GM18502 (cell line): ENCODE measurements around the gene KLLN.
"Not testable (repeated sequence)": the region's sequence is repeated elsewhere in the genome, so short reads cannot be mapped to it uniquely, and the experiment has no call there.

ENCODE experiments used
- ATAC-seq: cut with Tn5 transposase; IDR thresholded peaks from one replicate; pipeline ENCODE4 v1.9.1; 2021; ENCODE audit warnings: mild to moderate bottlenecking; ENCODE audit not compliant: unreplicated experiment, poor library complexity

Gene KLLN, protein sequence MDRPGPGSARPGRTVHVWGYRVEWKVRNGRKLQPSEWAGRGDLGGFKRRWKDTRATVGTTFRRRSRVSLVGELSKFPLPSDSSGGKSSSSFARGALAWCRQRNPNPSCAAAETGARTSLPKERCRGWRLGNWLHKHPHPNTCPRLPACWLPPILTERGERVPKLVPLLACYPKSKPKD

DNA sequence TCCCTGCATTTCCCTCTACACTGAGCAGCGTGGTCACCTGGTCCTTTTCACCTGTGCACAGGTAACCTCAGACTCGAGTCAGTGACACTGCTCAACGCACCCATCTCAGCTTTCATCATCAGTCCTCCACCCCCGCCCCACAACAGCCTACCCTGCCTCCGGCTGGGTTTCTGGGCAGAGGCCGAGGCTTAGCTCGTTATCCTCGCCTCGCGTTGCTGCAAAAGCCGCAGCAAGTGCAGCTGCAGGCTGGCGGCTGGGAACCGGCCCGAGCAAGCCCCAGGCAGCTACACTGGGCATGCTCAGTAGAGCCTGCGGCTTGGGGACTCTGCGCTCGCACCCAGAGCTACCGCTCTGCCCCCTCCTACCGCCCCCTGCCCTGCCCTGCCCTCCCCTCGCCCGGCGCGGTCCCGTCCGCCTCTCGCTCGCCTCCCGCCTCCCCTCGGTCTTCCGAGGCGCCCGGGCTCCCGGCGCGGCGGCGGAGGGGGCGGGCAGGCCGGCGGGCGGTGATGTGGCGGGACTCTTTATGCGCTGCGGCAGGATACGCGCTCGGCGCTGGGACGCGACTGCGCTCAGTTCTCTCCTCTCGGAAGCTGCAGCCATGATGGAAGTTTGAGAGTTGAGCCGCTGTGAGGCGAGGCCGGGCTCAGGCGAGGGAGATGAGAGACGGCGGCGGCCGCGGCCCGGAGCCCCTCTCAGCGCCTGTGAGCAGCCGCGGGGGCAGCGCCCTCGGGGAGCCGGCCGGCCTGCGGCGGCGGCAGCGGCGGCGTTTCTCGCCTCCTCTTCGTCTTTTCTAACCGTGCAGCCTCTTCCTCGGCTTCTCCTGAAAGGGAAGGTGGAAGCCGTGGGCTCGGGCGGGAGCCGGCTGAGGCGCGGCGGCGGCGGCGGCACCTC is at the start of gene KLLN, which contains the start of gene PTEN:
KLLN (minus strand) TSS at position 481 of the 891 bp plus-strand sequence. CDS start 1,046 bp downstream, outside the sequence.
PTEN (plus strand) TSS at position 573 of the 891 bp plus-strand sequence. CDS start 845 bp downstream, outside the sequence.
- ATAC-seq, result peak; percentile 42

DNA sequence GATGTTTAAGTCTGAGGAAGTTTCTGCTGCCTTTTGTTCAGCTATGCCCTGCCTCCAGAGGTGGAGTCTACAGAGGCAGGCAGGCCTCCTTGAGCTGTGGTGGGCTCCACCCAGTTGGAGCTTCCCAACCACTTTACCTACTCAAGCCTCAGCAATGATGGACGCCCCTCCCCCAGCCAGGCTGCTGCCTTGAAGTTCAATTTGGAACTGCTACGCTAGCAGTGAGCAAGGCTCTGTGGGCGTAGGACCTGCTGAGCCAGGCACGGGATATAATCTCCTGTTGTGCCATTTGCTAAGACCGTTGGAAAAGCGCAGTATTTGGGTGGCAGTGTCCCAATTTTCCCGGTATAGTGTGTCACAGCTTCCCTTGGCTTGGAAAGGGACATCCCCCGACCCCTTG is 40.1 kb upstream of the KLLN start:
- not testable (repeated sequence) for ATAC-seq

DNA sequence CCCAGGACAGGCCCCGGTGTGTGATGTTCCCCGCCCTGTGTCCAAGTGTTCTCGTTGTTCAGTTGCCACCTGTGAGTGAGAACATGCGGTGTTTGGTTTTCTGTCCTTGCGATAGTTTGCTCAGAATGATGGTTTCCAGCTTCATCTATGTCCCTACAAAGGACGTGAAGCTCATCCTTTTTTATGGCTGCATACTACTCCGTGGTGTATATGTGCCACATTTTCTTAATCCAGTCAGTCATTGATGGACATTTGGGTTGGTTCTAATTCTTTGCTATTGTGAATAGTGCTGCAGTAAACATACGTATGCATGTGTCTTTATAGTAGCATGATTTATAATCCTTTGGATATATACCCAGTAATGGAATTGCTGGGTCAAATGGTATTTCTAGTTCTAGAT is 34.6 kb upstream of the KLLN start:
- ATAC-seq, result not testable (repeated sequence)

DNA sequence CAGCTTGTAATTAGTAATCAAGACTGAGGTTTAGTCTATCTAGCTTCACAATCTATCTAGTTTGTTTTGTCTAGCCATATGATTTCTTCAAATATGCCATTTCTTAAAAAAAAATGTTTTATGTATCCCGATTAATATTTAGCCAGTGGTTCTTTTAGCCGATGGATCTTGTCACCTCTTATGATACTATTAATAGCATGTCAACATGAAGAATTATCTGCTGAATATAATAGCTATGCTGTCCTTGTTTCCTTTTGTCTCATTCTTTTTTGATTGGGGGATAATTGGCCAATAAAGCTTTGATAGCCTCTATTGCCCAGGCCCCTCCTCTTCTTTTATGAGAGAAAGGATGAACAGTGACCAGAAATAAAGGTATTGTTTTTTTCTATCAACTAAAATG is 32.9 kb upstream of the KLLN start:
- no peak for ATAC-seq

DNA sequence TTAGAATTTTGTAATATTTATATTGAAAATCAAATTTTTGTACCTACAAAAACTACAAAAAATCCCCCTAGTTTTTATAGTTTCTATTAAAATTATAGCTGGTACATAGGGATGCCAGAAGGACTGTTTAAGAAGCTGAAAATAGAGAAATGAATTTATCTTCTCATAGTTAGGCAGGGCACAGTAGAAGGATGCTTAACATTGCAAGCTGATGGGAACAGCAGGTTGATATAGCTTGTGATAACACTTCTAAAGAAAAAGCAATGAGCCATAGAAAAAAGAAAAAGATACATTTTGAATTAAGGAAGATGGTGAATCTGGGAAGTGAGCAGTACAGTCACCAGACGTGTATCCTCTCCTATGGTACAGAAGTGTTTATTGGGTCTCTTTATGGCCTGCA is 32.1 kb upstream of the KLLN start:
- no peak for ATAC-seq

DNA sequence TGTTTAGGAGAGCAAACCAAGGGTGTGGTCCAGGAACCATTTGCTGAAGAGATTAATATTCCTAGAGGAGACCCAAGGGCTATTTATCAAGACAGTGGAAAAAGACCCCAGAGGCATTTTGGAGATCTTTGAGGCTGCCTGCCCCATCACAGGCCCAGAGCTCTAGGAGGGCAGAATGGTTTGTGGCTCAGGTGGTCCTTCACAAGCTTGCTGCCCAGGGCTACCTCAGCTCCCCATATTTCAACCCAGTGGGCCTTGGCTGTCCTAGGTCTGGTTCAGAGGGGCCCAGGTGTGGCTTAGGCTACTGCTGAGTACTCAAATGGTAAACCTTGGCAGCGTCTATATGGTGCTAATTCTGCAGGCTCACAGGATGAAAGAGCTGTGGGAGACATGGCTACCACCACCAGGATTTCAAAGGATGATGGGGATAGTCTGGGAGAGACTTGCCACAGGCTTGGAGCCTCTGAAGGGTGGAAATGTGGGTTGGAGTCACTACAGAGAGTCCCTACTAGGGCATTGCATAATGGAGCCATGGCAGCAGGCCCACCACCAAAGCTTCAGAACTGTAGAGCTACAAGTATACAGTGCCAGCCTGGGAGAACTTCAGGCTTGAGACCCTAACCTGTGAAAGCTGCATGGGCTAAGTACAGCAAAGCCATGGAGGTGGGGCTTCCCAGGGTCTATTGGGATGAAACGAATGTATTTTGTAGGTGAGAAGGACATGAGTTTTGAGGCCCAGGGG is 24.4 kb upstream of the KLLN start:
- no peak for ATAC-seq

DNA sequence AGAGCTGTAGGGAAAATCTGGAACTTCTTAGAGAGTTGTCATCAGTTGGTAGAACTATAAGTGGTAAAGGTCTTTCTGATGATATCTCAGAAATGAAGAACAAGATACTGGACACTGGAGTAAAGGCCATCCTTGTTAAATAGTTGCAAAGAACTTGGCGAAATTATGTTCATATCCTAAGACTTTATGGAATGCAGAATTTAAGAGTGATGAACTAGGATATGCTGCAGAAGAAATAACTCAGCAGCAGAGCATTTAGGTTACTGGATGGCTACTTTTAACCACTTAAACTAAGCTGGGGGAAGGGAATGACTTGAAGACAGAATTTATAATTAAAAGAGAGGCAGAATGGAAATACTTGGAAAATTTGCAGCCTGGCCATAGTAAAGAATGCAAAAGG is 23.8 kb upstream of the KLLN start:
- ATAC-seq, result no peak

DNA sequence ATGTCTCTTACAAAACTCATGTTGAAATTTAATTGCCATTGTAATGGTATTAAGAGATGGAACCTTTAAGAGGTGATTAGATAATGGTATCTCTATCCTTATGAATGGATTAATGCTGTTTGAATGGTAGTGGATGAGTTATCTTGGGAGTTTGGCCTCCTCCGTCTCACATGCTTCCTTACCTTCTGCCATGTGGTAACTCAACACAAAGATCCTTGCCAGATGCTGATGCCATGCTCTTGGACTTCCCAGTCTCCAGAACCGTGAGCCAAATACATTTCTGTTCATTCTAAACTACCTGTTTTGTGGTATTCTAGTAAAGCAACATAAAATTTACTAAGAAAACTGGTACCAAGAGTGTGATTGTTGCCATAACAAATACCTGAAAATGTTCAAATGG is 23.3 kb upstream of the KLLN start:
- ATAC-seq, result no peak

DNA sequence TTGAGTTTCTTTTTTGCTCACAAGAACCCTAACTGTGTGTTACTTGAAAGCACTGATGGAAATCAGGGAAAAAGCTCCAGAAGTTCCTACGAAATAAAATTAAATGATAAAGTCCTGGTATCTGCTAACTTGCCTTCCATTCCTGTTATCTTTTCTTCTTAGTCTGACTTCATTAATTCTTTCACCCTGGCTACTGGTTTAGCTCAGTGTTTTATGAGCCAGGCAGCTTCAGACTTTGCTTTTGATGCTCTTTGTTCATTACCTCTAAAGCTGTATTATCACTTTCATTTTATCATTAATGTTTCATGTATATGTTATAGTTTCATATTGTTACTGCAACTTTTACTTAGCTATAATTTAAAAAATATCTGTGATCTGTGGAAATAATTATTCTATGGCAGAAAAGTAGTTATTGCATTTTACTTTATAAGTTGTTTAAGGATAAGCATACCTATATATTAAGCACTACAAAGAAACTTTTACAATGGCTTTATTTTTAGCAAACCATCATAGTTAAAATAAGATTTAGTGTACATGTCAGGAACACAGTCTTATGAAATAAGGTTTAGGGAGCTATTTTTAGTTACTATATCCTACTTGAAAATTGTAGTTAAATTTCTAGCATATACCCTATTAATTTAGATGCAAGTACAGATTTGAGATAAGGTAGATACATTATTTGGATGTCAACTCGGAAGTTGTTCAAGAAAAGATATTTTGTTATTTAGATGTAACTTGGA is 19.4 kb upstream of the KLLN start:
- no peak for ATAC-seq

DNA sequence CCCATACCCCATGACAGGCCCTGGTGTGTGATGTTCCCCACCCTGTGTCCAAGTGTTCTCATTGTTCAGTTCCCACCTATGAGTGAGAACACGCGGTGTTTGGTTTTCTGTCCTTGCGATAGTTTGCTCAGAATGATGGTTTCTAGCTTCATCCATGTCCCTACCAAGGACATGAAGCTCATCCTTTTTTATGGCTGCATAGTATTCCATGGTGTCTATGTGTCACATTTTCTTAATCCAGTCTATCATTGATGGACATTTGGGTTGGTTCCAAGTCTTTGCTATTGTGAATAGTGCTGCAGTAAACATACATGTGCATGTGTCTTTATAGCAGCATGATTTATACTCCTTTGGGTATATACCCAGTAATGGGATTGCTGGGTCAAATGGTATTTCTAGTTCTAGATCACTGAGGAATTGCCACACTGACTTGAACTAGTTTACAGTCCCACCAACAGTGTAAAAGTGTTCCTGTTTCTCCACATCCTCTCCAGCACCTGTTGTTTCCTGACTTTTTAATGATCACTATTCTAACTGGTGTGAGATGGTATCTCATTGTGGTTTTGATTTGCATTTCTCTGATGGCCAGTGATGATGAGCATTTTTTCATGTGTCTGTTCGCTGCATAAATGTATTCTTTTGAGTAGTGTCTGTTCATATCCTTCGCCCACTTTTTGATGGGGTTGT is 18.2 kb upstream of the KLLN start:
- ATAC-seq, result not testable (repeated sequence)

DNA sequence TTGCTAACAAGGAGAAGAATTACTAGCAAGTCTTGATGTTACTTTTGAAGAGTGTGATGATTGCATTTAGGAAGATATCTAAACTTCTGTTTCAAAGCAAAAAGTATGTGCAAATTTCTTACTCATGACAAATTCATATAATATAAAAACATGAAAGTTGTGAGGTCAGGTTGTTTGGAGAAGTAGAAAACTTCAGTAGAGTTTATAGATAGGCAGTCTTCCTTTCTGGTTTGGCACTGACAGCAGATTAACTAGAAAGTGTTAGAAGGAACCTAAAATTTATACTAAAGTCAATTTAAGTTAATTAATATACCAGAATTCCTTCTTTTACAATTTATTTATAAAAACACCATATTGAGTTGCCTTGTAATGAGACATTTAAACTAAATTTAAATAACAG is 17.0 kb upstream of the KLLN start:
- no peak for ATAC-seq

DNA sequence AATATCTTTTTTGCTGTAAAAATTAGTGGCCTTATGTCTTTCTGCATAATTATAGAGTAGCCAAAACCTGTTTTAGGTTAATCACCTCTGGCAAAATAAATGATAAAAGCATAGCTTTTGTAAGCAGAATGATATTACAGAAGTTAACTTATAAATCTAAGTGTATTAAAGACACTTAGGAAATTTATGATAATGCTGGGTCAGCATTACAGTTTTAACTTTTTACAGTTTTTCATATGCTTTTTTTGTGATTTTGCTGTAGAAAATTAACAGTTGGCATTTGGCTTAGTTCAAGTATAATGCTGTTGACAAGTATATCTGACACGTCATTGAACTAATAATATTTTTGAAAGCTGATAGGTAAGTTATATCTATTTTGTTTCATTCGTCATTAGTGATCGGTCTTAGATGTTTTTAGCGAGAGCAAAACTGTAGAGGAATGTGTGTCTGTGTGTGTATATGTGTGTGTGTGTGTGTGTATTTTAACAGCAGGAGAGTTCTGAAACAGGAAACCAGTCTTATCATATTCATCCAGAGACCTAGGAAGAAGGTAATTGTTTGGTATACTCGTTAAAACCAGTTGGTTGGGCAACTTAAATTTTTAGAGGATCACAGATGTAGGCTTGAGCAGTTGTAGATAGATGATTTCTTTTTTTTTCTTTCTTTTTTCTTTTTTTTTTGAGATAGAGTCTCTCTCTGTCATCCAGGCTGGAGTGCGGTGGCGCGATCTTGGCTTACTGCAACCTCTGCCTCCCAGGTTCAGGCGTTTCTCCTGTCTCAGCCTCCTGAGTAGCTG is 15.5 kb upstream of the KLLN start:
- no peak for ATAC-seq

DNA sequence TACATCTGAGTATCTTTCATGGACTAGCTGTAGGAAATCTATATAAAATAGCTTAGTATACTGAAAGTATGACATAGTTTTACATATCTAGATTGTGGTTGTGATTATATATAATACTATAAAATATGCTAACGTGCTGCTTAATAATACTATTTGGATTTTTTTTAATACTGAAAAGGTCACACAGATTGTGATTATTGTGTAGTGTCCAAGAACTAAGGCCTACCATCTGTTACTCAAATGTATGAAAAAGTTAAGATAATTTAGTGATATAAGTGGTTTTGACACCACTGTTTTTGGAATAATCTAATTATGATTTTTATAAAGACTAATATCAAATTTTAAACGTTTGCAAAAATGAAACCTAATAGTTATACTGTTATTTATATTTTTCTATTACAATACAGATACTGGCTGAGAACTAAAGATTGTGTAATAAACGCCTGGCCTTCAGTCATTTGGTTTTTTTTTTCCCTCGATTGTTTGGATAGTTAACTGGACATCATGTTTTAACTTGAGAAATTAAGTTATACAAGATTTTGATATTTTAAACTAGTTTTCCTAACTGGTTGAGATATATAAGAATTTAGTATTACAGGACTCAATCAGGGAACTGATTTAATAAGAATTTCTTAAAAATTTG is 12.7 kb upstream of the KLLN start:
- ATAC-seq, result no peak

DNA sequence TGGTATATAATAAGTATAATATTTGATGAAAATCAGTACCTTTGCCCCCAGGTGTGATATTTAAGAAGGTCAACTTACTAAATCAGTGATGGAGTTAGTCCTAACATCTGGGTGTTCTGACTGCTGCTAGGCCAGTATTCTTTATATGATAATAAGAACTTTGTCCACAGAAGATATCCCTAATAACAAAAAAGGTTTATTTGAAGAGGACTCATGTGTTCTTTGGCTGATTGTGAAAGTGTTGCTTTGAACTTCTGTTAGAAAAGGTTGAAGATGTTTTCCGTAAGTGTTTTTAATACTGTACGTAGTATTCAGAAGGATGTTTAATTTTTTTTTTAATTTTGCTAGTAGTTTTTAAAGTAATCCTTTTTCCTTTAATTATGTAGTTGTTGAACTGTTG is 10.3 kb upstream of the KLLN start:
- ATAC-seq, result no peak

DNA sequence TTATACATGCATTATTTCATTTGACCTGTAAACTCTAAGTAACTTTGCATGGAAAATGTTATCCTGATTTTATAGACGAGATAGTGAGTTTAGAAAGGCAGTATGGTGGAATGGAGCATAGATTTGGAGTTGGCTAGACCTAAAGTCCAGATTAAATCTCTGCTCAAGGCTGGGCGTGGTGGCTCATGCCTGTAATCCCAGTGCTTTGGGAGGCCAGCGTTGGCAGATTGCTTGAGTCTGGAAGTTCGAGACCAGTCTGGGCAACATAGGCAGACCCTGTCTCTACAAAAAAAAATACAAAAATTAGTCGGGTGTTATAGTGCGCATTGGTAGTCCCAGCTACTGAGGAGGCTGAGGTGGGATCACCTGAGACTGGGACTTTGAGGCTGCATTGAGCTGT is 9.5 kb upstream of the KLLN start:
- ATAC-seq, result no peak

DNA sequence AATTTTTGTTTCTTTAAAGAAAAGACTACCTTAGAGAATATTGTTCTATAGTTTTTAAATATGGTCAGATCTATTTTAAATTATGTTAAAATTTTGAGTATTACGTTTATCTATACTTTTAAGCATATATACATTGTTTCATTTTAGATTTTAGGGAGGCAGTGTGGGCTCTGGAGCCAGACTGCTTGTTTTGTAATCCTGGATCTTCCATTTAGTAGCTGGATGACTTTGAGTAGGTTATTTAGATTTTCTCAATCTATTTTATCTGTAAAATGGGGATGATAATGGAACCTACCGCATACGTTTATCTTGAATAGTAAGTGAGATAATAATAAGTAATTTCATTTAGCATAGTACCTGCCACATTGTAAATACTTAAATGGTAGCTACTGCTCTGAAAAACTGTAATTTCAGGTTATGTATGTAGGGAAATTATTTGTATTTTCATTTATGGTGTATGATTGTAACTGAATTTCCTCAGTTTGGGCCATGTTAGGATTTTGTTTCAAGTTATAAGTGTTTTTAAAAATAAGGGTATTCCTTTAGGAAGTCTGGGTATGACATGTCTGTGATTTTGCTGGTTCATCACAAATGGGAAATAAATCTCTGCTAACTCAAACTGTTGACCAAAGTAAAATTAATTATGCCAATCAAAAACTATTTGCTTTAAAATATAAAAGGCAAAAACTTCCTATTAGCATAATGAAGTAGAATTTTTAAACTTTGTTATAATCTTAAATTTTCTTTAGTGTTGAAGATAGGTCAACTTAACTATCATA is 6.6 kb upstream of the KLLN start:
- ATAC-seq, result no peak

DNA sequence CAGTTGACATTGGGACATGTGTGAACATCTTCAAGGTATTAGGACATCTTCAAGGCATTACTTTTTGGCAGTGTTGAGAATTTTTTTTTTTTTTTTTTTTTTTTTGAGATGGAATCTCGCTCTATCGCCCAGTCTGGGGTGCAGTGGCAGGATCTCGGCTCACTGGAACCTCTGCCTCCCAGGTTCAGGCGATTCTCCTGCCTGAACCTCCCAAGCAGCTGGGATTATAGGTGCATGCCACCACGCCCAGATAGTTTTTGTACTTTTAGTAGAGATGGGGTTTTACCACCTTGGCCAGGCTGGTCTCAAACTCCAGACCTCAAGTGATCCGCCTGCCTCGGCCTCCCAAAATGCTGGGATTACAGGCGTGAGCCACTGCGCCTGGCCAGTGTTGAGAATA is 5.8 kb upstream of the KLLN start:
- not testable (repeated sequence) for ATAC-seq

DNA sequence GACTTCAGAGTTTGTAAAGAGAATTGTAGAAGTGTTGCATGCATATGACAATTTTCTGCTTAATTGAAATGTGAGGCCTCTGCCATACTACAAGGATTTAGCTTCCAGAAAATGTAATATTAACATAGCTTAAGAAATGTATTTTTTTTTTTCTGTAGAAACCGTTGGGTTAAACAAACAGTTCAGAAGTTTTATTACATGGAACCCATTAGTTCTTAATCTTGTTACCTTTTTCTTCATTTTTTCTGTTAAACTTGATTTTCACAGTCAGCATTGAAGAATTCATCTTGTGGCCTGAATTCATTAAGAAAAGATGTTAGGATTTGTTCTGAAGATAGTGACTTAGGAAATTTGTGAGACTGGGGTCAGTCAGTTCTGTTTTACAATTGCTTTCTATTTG is 4.9 kb upstream of the KLLN start:
- no peak for ATAC-seq
